ENCODE results near the gene RINL. TPM values are rescaled to one million over a fixed set of nuclear protein-coding genes. Genes with fewer than 3 reads are reported as not detected.

The RINL gene
- total and polyA plus RNA-seq, 2 of the 8 experiments (the other 6 are each of a cell fraction or from before 2014, with no cell fraction given), result 11.1 to 11.9 TPM

DNA sequence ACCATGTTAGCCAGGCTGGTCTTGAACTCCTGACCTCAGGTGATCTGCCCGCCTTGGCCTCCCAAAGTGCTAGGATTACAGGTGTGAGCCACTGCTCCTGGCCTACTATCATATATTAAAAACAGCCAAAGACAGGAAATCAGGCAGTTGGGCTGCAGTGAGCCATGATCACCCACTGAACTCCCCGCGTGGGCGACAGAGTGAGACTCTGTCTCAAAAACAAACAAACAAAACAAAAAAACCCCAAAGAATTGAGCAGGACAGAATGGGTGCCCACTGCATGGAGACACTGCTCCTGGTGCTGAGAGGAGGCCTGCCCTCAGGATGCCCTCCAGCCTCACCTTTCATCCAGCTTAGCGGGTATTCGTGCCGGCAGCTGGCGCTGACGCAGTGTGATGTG lies 5.2 kb upstream of the RINL start (continued):
- TF ChIP-seq, protein P1, sequence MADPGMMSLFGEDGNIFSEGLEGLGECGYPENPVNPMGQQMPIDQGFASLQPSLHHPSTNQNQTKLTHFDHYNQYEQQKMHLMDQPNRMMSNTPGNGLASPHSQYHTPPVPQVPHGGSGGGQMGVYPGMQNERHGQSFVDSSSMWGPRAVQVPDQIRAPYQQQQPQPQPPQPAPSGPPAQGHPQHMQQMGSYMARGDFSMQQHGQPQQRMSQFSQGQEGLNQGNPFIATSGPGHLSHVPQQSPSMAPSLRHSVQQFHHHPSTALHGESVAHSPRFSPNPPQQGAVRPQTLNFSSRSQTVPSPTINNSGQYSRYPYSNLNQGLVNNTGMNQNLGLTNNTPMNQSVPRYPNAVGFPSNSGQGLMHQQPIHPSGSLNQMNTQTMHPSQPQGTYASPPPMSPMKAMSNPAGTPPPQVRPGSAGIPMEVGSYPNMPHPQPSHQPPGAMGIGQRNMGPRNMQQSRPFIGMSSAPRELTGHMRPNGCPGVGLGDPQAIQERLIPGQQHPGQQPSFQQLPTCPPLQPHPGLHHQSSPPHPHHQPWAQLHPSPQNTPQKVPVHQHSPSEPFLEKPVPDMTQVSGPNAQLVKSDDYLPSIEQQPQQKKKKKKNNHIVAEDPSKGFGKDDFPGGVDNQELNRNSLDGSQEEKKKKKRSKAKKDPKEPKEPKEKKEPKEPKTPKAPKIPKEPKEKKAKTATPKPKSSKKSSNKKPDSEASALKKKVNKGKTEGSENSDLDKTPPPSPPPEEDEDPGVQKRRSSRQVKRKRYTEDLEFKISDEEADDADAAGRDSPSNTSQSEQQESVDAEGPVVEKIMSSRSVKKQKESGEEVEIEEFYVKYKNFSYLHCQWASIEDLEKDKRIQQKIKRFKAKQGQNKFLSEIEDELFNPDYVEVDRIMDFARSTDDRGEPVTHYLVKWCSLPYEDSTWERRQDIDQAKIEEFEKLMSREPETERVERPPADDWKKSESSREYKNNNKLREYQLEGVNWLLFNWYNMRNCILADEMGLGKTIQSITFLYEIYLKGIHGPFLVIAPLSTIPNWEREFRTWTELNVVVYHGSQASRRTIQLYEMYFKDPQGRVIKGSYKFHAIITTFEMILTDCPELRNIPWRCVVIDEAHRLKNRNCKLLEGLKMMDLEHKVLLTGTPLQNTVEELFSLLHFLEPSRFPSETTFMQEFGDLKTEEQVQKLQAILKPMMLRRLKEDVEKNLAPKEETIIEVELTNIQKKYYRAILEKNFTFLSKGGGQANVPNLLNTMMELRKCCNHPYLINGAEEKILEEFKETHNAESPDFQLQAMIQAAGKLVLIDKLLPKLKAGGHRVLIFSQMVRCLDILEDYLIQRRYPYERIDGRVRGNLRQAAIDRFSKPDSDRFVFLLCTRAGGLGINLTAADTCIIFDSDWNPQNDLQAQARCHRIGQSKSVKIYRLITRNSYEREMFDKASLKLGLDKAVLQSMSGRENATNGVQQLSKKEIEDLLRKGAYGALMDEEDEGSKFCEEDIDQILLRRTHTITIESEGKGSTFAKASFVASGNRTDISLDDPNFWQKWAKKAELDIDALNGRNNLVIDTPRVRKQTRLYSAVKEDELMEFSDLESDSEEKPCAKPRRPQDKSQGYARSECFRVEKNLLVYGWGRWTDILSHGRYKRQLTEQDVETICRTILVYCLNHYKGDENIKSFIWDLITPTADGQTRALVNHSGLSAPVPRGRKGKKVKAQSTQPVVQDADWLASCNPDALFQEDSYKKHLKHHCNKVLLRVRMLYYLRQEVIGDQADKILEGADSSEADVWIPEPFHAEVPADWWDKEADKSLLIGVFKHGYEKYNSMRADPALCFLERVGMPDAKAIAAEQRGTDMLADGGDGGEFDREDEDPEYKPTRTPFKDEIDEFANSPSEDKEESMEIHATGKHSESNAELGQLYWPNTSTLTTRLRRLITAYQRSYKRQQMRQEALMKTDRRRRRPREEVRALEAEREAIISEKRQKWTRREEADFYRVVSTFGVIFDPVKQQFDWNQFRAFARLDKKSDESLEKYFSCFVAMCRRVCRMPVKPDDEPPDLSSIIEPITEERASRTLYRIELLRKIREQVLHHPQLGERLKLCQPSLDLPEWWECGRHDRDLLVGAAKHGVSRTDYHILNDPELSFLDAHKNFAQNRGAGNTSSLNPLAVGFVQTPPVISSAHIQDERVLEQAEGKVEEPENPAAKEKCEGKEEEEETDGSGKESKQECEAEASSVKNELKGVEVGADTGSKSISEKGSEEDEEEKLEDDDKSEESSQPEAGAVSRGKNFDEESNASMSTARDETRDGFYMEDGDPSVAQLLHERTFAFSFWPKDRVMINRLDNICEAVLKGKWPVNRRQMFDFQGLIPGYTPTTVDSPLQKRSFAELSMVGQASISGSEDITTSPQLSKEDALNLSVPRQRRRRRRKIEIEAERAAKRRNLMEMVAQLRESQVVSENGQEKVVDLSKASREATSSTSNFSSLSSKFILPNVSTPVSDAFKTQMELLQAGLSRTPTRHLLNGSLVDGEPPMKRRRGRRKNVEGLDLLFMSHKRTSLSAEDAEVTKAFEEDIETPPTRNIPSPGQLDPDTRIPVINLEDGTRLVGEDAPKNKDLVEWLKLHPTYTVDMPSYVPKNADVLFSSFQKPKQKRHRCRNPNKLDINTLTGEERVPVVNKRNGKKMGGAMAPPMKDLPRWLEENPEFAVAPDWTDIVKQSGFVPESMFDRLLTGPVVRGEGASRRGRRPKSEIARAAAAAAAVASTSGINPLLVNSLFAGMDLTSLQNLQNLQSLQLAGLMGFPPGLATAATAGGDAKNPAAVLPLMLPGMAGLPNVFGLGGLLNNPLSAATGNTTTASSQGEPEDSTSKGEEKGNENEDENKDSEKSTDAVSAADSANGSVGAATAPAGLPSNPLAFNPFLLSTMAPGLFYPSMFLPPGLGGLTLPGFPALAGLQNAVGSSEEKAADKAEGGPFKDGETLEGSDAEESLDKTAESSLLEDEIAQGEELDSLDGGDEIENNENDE (IDR thresholded peaks at IDR 0.05; ENCODE audit: insufficient replicate concordance, low read length), result no peak
- TF ChIP-seq TAF7 (optimal IDR thresholded peaks at IDR 0.05; ENCODE audit: borderline replicate concordance, low read depth, low read length) (no peak), BRCA1 (IDR thresholded peaks at IDR 0.05; ENCODE audit: low read depth, low read length) (no peak), SP4 (IDR thresholded peaks at IDR 0.05; ENCODE audit: low read length) (no peak), HDAC2 (IDR thresholded peaks at IDR 0.05; ENCODE audit: borderline replicate concordance in 1 of 2, low read depth in 2 of 2, low read length in 2 of 2) (no peak), SUZ12 (IDR thresholded peaks at IDR 0.05; ENCODE audit: low read length) (no peak), RXRA (IDR thresholded peaks at IDR 0.05; ENCODE audit: insufficient read depth, low read depth, low read length) (no peak), SP2 (IDR thresholded peaks at IDR 0.05; ENCODE audit: low read length) (no peak), POU5F1 (IDR thresholded peaks at IDR 0.05; ENCODE audit: low read depth, low read length) (no peak), CREB1 (IDR thresholded peaks at IDR 0.05) (no peak), TBP (IDR thresholded peaks at IDR 0.05; ENCODE audit: low read depth, low read length) (no peak)
- TF ChIP-seq, protein P2, sequence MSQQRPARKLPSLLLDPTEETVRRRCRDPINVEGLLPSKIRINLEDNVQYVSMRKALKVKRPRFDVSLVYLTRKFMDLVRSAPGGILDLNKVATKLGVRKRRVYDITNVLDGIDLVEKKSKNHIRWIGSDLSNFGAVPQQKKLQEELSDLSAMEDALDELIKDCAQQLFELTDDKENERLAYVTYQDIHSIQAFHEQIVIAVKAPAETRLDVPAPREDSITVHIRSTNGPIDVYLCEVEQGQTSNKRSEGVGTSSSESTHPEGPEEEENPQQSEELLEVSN (IDR thresholded peaks at IDR 0.05), result no peak

Data from H1 (cell line).